ENCODE results near the gene TSKU.

The TSKU gene

DNA sequence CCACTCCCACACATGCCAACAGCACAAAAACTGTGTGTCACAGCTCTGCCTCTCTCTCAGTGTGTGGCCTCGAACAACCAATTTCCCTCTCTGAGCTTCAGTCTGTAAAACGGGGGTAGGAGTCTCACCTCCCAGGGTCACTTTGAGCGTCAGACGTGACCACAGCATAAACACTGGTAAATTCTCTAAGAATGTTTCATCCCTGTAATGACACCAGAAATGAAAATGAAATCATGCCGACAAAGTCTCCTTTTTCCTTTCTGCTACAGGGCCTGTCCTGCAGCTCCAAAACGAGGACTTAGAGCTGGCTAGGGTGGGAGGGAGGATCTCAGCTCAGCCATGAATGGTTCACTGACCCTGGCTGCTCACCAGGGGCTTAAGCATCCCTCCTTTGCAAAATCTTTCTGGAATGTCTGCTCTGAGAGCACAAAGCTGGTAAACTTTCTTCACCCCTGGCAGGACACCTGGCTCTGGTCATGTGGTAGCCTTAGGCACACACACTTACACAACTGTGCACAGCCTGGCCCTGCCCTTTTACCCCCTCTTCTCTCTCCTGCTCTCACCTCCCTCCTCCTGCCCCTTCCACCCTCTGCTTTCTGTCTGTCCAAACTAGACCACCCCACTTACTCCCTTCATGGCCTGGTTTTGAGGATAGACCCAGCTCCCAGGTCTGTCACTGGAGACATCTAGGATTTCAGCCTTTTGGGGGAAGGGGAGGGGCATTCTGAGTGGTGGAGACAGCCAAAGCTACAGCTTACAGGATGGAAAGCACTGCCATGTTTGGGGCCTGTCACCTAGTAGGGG lies 12.3 kb upstream of the TSKU start:
- no peak for DNase-seq

DNA sequence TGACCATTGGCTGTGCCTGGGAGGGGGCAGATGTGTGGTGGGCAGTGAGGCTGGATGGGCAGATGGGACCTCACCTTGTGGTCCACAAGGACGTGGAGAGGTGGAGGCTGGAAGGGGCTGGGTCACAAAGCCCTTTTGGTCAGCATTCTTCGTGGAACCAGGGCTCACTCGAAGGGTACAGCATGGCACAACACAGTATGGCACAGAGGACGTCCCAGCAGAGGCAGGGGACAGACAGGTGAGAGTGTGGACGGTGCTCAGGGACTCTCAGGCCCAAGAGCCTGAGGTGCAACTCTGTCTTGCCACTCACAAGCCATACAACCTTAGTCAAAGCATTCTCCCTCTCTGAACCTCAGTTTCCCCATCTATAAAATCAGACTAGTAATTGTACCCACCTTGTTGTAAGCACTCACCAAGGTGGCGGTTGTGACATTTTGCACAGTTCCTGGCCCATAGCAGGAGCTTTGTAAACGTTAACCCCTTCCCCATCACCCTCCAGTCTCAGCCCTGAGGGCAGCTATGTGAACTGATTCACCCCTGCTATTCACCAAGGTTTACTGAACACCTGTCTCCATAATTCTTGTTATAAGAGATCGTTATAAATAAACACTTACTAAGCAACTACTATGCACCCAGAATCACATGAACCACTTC lies 11.6 kb upstream of the TSKU start:
- no peak for DNase-seq

DNA sequence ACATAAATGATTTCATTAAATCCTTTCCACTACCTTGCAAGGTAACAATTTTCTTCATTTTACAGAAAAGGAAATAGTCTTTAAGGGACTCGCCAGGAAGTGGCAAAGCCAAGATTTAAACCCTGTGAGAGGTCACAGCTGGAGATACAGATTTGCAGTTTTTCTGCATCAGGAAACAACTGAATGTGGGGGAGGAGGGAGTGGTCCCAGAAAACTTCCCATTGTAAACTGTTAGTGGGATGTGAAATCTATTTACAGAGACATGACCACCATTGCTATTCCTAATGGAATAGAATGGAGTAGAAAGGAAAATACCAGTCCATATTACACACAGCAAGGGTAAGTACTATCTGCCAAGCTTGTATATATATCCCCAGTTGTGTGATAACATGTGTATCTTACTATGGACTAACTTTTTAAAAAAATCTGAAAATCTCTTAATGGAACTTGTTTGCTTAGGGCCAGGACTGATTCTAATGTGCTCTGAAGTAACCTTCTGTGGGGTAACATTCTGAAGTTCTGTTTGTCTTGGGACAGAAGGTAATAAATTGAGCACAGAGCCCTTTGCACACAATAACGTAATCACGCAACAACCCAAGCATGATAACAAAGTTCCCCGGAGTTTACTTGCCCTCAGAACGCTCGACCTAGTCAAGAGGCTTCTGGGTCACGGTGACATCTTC lies 10.9 kb upstream of the TSKU start:
- no peak for DNase-seq

DNA sequence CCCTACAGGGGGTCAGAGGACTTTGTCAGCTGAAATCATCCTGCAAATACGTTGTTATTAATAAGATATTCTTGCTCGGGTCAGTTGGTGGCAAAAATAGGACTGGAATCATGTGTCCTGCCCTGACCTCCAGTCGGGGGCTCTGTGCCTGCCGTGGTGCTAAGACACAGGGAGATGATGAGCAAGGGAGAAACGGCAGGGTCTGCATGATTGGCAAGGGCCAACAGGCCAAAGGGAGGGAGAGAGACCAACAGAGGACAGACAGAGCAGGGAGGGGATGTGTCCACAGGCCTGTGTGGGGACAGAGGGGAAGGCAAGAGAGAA lies 10.4 kb upstream of the TSKU start:
- DNase-seq, result no peak

DNA sequence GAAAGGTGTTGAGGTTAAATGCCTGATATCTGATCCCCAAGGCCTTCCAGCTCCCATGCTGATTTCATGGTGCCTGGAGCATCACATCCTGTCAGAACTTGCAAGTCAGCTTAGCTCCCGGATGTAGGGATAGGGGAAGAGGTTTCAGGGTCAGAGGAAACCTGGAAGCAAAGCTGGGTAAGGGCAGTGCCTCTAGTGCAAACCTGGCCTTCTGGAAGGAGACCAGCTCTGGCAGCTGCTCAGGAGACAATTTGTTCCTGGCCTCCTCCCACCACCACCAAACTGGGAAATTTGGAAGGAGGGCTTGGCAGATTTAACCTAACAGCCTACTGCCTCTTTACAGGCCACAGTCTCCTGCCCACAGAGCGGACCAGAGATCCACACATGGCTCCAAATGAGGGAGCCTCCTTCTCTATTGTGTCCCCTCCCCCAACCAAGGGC lies 9.2 kb upstream of the TSKU start:
- DNase-seq, result no peak

DNA sequence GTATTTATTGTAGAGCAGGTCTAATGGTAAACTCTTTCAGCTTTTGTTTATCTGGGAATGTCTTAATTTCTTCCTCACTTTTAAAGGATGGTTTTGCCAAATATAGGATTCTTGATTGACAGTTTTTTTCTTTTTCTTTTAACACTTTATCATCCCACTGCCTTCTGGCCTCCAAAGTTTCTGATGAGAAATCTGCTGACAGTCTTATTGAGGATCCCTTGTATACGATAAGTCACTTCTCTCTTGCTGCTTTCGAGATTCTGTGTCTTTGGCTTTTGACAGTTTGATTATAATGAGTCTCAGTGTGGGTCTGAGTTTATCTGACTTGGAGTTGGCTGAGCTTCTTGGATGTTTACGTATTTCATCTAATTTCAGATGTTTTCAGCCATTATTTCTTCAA lies 6.7 kb upstream of the TSKU start:
- no peak for DNase-seq

DNA sequence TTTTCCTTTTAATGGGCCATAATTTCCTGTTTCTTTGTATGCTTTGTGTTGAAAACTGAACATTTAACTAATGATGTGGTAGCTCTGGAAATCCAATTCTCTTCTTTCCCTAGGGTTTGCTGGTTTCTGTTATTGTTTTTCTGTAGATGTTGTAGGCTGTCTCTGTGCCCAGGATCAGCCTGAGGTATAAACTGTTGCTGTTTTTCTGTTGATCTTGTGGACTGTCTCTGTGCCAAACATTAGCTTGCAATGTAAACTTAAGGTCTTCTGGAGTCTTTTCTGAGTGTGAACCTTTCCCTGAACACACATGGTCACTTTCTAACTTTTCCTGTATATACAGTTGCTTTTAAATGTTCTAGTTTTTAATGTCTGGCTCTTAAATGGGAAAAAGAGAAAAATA lies 5.9 kb upstream of the TSKU start:
- no peak for DNase-seq

DNA sequence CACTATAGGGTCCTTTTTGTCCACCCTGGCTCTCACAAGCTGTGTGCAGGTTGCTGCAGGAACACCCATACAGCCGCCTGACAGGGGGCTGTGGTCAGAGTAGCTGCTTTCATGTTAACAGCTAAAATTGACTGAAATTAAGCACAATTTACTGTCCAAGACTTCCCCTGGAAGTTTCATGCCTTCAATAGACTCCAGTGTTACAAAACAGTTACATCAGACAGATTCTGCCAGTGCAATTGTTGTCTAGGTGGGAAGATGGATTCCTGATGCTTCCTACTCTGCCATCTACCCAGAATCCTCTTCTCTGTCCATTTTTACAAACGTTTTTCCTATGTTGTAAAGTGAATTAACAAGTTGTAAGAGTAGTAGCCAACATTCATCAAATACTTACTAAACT lies 5.3 kb upstream of the TSKU start:
- DNase-seq, result no peak

DNA sequence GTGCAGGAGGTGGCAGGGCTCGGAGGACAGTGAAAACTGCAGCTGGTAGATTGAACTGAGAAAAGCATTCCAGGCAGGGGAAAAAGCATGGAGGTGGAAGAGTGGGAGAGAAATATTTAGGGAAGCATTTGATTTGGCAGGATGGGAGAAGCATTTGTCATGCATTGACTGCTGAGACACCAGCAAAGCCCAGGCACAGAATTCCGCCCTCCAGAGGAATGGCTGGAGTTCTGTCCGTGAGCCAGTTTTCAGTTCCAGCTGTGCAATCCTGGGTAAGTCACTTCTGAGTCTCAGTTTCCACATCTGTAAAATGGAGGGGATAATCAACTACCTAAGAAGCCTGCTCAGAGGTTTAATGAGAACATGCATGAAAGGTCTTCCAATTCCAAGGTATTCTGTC lies 4.3 kb upstream of the TSKU start:
- DNase-seq, result no peak

DNA sequence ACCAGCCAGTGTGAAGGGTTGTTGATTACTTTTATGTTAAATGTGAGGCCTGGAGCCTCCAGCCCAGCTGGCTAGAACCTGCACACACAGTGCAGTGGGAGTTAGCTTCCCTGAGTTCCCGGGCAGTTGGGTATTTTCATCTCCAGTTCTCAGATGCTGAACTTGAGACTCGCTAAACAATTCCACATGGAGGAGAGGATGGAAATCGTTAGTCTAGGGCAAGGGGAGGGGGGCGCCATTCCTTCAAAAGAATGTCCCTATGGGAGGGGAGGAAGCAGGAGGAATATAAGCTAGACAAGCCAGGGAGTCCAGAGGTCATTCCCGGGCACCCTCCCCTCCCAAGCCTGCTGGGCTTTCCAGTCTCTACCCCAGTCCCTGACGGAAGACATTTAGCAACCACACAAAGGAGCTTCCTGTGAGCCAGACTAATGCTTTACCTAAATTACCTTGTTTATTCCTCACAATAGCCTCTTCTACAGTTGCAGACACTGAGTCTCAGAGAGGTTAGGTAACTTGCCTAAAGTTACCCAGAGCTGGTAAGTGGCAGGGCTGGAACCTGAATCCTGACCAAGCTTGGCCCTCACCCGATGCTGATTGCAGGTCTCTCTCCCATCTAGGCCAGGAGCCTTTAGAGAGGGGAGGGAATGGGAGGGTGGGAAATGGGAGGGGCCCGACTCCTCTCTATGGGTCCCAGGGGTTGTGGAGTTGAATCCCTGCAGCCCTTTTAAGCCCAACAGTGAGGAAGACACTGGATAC lies 1.9 kb upstream of the TSKU start:
- no peak for DNase-seq

DNA sequence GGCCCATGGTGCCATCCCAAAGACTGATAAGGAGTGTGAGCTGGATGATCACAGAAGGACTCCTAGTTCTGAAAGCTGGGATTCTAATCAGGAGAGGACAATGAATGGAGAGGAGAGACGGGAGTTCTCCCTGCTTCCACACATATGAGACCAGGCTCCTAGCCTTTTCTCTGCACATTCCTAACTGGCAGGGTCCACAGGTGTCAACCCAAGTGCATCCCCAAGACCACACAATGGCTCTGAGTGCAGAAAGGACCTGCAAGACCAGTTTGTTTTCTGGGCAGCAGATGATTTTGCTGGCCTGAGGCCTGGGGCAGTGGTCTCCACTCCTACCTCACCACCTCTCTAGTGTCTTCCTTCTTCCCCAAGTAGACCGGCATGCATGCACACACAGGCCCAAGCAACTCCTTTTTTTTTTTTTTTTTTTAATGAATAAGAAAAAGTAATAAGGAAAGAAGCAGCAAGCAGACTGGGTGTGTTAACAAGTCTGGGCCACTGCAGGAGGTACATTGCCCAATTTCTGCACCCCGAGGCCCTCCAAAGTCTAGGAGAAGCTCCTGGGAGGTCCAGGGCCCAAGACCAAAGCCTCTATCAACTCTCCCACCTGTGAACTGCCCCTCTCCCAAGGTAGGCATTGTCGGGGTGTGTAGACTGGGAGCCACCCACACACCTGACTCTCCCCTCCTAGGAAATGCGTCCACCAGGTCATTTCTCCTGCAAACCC lies 1.2 kb upstream of the TSKU start:
- DNase-seq, result no peak

DNA sequence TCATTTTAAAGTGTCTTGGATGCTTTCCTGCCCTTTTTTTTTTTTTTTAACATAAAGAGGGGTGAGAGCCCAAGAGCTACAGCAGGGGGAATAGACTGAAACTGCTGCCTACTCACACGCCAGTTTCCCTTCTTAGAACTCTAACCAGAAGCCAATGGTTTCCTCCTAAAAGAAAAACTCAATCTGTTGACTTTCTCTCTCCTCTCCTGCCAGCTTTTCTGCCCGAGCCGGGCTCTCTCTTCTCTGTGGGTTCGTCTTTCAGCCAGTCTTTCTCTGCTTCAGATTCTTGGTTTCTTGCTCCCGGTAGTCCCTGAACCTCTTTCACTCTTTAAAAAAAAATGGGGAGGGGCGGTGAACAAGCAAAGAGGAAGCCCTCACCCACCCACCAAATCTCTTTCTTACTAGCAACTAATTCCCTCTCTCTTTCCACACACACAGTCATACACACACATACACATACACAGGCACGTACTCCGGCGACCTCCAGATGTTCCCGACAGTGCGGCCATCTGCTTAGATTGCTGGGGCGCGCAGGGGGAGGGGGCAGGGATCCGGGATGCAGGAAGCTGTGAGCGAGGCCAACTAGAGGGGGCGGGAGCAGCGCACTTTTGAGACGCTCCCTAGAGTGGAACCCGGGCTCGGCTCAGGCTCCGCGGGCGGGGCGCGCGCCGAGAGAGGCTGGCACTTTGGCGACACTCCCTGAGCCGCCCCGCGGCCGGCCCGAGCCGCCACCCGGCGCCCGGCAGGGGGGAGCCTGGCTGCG lies 444 bp upstream of the TSKU start:
- peak; percentile 87 for DNase-seq

DNA sequence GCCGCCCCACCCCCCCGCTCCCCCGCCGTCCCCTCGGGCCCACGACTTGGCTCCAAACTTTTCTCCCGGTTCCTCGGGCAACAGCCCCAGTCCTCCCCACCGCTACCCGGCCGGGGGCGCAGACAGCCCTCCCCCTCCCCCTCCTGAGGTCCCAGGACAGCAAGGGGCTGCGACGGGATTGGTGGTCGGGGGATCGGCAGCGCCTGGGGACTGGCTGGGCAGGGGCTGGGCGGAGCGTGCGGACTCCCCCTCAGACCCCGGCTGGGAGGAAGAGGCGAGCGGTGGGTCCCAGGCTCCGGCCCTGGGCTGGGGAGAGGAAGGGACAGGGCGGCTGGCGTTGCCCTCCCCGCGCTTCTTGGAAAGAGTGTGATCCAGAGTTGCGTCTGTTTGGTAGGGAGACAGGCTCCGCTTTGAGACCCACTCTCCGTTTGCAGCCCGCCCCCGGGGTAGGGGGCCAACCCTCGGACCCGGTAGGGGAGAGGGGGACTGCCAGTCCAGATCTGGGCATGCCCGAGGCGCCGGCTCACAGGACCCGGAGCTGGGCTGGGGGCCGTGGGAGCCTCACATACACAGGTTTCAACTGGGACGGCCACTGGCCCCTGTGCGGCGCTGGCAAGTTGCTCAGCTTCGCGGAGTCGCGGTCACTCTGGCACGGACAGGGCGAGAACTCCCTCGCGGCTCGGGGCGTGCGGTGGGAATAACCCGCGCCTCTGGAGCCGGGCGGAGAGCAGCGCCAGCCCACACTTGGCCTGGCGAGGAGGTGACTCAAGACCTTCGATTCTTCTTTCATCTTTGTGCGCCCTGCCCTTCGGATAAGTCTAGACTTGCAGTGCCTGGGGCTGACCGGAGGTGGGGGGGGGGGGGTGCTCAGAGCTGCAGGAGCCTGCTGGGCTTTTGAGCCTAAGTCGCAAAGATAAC lies 999 bp downstream of the TSKU start:
- peak; percentile 29 for DNase-seq

DNA sequence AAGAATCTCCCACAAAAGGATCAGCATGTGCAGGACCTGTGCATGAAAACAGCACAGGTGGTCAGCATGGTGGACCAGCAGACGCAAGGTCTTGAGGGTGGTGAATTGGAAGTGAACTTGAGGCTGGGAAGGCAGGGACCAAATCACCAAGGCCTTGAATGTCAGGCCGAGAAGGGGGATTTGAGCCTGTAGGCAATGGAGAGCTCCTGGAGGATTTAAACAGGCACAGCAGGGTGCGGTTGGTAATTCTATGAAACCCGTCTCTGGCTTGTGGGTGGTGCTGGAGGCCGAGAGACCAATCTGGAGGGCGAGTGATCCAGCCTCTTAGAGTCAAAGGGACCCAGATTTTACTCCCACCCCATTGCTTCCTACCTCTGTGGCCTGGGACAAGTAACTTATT lies 2.4 kb downstream of the TSKU start:
- no peak for DNase-seq

DNA sequence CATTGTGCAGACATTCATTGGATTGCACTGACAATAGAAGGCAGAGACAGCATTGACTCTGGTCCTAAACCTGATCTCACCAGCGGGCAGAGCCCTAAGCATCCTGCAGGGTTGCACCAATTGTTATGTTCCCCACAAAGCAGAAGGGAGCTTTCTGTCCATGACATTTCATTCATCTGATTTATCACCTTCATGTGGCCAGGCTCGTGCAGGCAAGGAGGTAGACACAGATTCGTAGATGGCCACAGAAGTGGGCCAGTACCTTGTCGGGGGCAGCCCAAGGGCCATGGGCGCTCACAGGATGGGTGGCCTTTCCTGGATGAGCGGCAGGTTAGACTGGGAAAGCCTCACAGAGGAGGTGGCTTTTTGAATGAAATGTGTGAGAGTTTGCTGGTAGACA lies 2.9 kb downstream of the TSKU start:
- DNase-seq, result no peak

DNA sequence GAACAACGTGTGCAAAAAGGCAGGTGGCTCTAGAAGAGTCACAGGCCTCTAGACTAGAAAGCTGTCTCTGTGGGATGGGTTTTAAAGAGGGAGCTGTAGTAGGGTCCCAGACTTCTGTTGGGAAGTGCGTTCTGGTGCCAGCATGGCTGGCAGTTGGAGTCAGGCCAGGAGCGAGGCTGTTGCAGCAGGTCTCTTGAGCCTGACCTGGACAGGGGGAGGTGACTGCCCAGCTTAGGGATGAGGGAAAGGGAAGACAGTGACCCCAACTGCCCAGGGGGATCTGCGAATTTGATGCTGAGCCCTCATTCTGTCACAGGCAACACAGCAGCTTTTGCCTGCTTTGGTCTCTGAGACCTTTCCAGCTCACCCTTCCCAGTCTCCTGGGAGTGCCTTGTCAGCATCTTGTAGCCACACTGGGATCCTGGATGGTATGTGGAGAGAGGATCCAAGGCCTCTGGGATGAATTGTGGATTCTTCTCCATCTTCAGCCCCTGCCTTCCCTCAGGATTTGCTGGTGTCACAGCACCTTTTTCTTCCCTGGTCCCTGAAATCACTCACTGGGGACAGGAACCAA lies 3.4 kb downstream of the TSKU start:
- no peak for DNase-seq

DNA sequence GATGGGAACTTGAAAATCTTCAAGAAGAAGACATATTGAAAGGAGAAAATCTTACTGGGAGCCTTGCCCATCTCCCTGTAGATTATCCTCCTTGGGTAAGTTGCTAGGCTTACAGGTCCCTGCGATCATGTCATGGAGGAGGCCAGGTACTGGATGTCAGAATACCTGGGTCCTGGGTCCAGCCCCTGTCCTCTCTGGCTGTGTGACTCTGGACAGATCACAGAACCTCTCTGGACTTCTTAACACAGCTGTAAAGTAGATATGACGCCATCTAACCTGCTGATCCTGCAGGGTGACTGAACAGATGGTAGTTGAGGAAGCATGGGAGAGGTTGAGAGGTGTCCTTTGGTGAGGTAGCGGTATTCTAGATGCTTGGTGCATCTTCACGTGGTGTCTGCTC lies 4.1 kb downstream of the TSKU start:
- no peak for DNase-seq

DNA sequence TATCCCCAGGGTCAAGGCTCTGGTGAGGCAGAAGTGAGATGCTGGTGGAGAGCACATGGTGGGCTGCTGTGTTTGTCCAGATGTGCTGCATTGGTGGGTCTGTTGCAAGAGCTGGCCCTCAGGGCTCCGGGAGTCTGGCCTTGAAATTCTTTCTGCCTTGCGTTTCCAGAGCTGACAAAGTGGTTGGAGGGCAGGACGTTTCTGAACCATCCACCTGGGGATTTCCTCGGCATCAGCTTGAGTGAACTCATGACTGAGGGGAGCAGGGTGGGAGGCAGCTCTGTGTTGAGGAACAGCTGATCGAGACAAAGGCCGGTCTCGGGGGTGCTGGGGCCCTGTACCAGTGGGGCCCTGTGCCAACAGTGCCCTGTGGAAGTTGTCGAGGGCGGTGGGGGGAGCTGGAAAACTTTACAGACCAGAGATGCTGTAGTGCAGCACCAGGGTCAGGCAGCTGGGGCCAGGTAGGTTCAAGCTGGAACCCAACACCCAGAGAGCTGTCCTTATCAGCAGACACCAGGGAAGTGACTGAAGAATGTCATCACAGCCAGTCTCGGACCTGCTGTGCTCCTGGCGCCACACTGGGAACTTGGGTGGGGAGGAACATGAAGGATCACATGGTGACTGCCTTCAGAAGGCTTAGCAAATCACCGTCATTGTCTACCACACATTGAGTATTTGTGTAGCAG lies 4.9 kb downstream of the TSKU start:
- peak; percentile 89 for DNase-seq

DNA sequence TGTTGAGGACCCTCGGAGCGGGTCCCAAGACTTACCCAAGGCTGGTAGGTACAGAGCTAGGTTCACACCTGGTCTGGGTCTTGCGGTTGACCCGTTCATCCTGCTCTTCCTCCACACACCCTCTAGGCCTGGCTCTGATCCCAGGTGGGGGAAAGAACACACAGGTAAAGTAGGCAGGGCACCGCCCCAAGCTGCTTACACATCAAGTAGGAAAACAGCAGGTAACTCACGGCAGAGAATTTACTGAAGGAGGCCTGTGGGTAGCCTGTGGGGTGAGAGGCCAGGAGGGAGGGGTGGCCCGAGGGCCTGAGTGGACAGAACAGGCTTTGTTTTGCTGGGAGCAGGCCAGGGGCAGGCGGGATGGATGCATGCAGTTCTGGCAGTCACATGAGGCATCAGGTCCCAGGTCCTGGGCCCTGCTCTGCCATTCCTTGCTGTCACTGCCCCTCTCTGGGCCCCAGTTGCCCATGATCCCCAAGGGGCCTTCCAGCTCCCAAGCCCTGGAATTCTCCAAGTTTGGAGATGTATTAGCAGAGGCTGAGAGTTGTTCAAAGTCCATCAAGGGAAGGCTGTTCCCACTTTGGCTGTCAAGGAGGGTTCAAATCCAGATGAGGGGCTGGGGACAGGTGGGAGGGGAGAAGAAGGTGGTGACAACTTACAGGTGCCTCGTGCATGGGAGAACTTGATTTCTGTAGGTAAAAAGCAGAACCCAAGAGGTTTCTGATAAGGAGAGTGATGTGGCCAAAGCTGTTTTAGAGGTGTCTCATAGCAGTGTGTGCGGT lies 5.7 kb downstream of the TSKU start:
- DNase-seq, result no peak
